NAMALWA (cell line): ENCODE results near the gene PTGDS.

ENCODE experiments used
- DNase-seq: peaks from one replicate; pipeline ENCODE4 v3.0.0-alpha.2; 2015; ENCODE audit warnings: low spot score

PTGDS gene

DNA sequence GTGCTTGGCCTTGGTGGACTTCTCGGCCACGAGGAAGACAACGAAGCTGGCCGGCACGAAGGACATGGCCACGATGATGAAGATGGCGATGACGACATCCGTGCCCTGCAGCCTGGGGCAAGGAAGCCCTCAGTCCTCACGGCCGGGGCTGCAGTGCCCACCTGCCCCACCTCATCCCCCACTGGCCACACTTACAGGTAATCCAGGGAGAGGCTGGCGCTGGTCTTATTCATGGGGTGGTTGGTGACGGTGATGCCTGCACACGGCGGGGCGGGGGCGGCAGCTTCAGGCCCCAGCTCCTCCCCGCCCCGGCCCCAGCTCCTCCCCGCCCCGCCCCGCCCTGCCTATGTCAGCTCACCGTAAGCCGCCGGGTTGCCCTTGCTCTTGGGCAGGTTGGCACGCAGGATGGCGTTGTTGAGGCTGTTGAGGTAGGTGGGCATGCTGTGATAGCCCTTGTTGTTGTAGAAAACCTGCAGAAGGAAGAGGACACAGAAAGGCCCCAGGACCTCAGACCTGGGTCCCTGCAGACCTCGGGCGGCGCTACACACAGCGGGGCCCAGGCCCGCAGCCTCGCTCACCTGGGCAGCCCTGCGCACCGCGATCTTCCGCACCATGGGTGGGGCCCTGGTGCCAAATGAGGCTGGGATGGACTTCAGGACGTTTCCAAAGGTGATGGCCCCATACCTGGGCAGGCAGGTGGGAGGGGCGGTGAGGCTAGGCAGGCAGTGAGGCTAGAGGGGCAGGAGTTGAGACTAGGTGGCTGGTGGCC lies 34.8 kb downstream of the PTGDS start:
- no peak for DNase-seq

DNA sequence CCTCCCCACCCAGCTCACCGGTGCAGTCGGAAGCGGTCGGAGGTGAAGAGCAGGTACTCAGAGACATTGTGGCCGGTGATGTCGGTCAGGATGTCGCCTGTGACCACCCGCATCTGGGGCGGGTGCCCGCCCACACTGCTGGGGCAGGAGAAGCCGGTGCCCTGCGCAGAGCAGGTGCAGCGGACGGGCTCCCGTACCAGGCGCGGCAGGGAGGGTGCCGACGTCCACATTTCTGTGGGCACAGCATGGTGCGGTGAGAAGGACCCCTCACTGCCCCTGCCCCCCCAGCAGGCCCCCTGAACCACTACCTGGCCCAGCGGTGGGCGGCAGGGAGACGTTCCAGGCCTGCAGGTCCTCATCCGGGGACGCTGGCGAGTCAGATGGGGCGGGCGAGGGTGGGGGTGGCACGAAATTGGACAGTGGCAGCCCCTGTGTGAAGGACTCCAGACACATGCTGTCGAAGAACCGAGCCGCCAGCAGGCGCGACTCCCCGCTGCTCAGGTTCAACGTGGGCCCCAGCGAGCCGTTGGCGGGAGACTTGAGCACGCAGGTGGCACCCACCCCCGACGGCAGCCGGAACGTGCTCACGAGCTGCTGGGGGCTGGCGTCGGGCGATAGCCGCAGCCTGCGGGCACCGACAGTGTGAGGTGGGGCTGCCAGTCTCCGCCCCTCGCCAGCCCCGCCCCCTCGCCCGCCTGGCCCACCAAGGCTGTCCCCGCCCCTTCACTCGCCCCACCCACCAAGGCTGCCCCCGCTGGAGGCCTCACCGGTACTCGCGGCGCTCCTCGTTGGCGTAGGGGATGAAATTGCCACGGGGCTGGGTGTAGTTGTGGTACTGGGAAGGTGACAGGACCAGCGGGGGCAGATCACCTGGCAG lies 35.6 kb downstream of the PTGDS start:
- no peak for DNase-seq

DNA sequence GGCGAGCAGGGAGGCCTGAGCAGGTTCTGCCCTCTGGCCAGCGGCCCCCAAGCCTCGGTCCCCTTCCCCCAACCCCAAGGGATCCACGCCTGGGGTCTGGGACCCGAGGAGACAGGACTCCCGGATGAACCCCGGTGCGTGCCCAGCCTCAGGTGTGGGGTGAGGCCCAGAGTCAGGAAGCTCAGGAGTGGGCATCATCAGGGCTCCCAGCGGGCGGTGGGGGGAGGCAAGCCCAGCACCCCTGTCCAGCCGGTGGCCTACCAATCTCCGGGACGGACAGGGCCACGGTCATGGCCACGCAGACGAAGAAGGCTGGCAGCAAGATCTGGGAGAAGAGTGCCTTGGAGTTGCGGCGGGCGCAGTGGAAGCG lies 36.3 kb downstream of the PTGDS start:
- DNase-seq, result no peak

DNA sequence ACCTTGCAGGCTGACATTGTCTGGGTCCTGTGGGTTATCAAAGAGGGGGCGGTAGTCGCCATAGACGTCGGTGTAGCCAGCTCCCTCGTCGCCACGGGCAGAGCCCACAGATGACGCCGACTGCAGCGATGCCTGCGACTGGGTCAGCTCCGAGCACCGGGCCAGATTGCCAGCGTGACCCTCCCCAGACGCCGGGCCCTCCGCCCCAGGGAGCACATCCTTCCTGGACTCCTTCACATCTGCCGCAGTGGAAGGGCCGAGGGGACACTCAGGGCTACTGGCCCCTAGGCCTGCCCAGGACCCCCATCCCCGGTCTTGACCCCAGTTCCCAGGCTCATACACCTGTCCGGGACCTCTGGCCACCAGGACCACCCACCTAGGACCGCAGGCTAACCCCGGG lies 36.9 kb downstream of the PTGDS start:
- no peak for DNase-seq

DNA sequence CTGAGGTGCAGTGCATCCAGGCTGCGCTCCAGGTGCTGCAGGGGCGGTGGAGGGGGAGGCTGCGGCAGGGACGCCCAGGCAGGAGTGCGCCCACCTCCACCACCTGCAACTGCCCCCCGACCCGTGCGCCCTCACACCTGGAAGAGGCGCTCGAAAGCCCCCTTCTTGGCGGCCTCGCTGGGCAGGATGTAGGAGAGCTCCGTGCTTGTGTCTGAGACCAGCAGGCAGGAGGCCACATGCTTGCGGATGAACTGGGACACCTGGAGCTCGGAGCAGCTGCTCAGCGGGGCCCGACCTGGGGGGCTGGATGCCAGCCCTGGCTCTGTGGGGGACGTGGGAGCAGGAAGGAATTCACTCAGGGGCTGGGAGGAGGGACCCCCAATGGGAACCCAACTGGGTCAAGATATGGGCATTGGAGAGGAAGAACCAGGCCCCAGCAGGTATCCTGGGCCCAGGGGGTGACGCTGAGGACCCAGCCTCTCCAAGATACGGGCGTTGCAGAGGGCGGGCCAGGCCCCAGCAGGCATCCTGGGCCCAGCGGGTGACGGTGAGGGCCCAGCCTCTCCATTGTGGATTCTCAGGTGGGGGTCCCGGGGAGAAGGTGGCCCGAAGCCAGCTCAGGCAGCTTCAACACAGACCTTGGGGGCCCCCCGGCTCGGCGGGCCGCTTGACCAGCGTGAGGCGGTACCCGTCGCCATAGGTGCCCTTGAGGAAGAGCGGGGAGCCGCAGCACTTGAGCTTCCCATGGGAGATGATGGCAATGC lies 37.7 kb downstream of the PTGDS start:
- no peak for DNase-seq

DNA sequence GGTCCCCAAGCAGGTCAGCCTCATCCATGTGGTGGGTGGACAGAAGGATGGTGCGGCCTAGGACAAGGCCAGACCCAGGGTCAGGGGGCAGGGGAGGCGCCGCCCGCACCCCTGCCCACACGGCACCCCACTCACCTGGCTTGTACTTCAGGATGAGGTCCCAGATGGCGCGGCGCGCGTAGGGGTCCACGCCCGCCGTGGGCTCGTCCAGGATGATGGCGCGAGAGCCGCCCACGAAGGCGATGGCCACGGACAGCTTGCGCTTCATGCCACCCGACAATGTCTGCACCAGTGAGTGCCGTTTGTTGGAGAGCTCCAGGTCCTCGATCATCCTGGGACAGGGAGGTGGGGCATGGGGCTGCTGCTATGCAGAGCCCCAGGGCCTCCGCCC lies 38.2 kb downstream of the PTGDS start:
- no peak for DNase-seq

DNA sequence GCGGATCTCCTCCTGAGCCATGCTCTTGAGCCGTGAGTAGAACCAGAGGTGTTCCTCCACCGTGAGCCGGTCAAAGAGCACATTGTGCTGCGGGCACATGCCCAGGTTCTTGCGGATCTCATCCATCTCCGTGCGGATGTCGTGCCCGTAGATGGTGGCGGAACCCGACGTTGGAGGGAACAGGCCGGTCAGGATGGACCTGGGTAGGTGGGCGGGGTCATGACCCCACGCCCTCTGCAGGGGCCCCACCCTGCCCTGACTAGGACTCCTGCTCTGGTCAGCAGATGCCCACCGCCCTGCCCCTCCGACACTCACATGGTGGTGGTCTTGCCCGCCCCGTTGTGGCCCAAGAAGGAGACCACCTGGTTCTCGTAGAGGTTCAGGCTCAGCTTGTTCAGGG lies 38.7 kb downstream of the PTGDS start:
- DNase-seq, result no peak

DNA sequence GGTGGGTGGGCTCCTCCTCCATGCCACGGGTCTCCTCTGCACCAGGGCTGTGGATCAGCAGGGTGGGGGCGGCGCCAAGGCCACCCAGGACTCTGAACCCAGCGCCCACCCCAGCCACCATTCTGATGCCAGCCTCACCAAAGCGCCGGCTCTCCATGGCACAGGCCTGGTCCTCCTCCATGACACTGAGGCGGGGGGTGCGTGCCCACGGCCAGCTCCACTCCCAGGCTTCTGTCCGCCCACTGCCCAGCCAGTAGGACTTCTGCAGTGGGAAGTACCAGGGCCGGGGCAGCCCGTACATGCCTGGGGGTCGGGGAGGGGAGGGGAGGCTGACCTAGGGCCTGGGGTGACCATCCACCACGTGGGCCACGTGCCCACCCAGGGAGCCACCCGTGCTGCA lies 39.1 kb downstream of the PTGDS start:
- DNase-seq, result no peak

DNA sequence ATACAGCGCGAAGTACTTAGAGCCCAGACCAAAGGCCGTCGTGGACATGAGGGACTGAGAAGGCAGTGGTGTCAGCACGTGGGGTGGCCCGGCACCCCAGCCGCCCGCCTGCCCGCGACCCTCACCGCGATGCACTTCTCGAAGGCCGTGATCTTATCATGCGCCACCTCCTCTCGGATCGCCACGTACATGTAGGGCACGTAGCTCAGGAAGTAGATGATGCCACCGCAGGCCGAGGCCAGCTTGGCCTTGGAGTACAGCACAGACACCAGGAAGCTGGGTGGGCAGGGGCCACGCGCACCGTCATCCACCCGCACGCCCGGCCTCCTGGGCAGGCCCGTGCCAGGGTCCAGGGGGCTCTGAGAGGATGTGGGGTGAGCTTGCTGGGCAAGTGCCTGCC lies 39.8 kb downstream of the PTGDS start:
- DNase-seq, result no peak

DNA sequence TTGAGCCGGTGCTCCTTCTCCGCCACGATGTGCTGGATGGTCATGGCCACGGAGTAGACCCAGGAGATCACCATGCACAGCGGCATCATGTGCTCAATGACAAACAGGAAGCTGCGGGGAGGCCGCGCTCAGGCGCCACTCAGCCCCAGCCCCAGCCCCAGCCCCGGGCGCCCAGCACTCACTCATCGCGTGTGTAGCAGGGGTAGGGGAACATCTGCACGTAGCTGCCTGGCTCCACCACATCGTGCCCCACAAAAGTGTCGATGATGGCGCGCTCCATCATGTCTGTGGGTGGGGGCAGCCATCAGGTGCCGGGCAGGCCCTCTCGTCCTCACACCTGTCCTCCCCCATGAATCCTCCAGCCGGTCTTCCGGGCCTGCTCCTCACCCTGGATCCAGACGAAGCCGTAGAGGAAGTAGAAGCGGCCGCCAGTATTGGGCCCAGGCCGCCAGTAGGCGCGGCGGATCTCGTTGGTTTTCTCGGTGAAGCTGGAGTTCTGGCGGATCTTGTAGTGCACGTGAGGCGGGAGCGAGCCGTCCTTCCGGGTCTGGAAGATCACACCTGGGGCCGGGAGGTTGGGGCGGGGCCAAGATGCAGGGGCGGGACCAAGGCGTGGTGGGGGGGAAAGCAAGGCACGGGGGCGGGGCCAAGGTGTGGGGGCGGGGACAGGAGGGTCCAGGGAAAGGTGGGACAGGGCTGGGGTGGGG lies 40.6 kb downstream of the PTGDS start:
- DNase-seq, result no peak

DNA sequence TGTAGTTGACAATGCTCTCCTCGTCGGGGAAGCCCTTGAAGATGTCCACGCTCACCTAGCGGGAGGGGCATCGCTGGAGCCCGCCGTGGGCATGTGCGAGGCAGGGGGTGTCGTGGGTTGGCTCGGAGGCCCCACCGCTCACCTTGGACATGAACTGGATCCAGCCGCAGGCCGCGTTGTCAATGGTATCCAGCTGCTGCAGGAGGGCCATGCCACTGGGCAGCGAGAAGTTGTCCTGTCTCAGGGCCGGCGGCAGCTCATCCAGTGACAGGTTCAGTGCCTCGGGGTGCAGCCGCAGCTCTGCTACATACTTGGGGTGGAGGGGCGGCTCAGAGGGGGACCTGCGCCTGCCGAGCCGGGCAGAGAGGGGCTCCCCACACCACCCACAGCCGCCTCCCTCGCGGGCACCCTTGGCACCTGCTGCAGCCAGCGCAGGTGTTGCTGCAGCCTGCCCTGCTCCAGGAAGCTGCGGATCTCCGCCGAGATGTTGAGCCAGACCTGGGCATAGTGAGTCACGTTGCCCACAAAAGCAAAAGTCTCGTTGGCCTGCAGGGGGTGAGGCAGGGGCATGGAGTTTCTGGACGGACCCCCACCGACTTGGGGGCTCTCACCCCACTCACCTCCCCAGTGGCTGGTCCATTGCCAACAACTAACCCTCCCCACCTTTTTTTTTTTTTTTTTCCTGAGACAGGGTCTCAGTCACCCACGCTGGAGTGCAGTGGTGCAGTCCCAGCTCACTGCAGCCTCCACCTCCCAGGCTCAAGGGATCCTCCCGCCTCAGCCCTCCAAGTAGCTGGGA lies 41.7 kb downstream of the PTGDS start:
- no peak for DNase-seq

DNA sequence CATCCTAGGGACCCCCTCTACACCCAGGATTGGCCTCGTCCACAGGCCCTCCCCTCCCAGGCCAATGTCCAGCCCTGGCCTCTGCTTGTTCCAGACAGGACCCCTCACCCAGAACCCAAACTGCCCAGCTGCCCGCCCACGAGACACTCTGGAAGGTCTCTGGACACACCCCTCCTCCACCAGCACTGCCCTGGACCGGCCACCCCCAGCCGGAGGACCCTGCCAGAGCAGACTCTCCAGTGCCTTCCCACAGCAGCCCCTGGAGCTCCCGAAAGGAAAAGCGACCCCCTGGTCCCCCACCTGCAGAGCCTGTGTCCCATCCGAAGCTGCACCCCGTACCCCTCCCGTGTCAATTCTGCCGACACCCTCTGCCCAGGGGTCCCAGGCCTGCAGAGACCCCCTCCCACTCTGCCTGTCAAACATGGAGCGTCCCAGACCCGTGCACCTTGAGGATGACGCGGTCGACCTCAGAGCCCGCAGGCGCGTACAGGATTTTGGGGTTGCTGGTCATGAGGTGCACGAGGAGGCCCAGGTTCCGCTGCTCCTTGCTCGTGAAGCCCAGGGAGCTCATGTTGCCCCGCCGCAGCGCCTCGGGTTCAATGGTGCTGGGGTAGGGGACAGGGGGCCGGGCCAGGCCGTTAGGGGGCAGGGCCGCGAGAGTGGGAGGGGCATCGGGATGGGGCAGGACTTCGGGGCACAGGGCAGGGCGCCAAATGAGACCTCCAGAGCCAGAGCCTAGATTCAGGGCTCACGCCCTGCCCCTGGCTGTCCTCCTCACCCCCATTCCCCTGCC lies 42.8 kb downstream of the PTGDS start:
- DNase-seq, result no peak

DNA sequence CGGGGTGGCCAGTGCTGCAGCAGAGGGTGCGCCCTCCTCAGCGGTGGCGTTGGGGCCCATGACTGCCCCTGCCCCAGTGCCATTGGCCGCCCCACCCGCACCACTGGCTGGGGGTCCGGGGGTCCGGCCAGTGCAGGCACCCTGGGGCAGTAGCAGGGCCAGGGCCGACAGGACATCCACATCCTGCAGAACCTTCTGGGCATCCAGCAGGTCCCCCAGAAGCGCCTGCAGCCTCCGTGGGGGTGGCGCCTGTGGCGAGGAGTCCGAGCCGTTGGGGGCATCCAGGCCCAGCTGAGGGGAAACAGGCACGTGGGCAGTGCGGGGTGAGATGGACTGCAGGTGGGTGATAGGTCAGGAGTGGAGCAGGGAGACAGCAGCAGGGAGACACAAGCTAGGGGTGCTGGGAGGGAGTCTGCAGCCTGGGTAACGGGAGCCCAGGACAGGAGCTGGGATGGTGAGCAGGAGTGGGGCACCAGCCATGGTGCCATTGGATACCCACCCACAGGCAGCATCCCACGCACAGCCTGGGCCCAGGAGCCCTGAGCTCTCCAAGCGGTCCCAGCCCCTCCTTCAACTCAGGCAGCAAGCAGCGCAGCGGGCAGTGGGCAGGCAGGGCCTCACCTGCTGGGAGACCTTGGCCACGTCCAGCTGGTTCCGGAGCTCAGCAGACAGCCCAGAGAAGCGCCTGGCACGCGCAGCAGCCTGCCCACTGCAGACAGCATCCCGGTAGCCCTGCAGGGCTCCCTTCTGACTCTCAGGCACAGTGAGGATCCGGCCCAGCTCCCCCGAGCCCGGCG lies 43.7 kb downstream of the PTGDS start:
- DNase-seq, result no peak

DNA sequence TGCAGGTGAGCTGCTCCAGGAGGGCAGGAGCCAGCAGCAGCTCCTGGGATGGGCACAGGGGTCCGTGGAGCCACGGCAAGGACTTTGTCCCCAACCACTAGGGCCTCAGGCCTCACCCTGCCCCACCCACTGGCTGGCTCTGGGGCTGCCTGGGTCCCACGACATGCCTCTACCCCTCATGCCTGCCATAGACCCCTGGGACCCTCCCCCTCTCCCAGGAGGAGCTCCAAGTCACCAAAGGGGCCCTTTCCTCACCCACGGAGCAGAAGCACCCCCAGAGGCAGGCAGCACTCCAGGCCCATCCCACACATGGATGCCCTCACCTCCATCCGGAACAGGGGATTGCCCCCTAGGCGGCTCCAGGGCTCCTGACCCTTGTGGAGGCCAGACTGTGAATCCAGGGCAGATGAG lies 44.3 kb downstream of the PTGDS start:
- no peak for DNase-seq

DNA sequence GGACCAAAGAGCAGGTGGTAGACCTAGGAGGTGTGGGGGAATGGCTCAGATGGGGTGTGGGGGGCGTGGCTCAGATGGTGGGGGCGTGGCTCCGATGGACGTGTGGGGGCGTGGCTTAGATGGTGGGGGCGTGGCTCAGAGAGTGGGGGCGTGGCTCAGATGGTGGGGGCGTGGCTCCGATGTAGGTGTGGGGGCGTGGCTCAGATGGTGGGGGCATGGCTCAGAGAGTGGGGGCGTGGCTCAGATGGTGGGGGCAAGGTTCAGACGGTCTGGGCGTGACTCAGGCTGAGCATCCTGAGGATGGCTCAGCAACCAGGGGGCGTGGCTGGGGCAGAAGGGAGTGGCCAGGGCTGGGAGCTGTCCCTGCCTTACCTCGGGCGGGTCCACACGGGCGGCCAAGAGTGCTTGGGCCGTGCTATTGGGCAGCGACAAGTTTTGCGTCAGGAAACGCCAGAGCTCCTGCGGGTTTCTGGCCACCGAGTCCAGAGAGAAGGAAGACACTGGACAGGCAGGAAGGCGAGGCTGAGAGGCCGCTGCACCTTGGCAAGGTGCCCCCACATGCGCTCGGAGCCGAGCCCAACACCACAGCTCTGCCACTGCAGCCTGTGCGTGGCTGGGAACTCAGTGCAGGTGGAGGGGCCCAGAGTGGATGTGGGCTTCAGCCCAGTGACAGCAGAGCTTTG lies 44.8 kb downstream of the PTGDS start:
- DNase-seq, result peak; percentile 85

DNA sequence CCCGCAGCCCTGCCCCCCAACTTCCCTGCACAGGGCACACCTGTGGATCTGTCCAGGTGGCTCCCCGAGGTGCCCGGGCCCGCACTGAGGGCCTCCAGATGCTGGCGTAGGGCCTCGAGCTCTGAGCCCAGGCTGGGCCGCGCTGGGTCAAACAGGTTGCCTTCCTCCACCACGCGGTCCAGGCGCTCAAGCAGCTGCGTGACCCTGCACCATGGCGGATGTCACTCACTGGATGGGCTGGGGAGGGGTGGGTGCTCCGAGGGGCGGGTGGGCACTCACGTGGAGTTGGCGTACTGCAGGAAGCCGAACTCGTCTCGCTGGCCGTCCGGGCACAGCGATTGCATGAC lies 45.3 kb downstream of the PTGDS start:
- DNase-seq, result no peak

DNA sequence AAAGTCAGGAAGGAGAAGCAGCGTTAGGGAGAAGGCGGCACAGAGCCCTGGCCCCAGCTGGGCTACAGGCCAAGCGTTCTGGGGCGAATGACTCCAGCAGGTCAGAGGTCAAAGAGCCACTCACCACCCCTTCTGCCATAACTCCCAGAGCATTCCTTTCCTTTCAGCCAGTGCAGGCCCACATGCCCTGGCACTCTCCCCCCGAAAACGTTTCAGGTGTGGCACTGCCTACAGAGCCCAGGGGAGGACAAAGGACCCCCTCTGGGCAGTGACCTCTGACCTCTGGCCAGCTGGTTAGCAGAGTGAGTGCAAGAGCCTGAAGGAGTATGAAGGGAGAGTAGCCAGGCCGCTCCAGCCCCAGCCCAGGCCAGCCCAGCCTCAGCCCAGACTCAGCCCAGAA lies 45.9 kb downstream of the PTGDS start:
- no peak for DNase-seq

DNA sequence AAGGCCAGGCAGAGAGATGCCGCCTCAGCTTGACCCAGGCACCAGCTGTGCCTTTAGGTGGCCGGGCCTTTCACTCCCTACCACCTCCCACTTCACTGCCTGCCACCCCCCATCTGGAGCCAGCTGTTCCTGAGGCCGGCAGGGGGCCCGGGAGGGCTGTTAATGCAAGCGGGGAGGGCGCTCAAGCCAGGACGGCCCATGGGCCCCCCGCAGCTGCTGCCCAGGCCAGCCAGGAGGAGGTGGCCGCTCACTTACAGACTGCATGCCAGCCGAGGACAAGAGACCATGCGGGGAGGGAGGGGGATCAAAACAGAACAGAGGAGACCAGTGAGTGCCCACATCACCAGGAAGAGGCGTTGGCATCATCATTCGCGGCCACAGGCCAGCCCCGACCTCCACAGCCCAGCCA lies 46.3 kb downstream of the PTGDS start:
- no peak for DNase-seq

DNA sequence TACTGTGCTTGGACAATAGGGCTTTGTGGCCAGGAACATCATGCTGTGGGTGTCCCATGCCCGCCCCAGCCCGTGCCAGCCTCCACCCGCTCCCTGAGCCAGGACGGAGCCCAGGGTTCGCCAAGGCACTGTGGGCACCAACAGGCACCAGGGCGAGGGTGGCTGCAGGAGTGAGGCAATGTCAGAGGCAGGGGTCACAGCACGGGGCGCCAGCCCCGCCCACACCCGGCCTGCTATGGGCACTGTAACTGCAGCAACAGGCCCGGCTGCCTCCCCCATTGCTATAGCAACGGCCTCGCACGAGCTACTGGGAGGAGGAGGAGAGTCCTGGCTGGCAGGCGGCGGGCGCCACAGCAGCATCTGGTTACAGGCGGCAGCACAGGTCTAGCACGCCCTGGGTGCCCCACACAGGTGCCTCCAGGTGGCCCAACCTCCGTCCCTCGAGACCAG lies 48.2 kb downstream of the PTGDS start:
- DNase-seq, result peak; percentile 42
